GM18526 (cell line): Measurements from ENCODE around the gene ESM1.

Experiments
- POLR2A ChIP-seq: IDR thresholded peaks from 3 replicates; pipeline ENCODE4 v1.6.1; 2011; ENCODE audit not compliant: insufficient read length; ENCODE audit errors: extremely low read depth

ESM1 gene

GRCh38 chr5:54985301-54986268, at the start of gene ESM1:
ESM1 (minus strand) TSS chr5:54985593; CDS start chr5:54985517, 76 bp downstream.
- no peak for TF ChIP-seq POLR2A

- no peak for TF ChIP-seq POLR2A
These were observed 48.2 kb upstream of the ESM1 start for GRCh38 chr5:55033568-55033967.

- no peak for TF ChIP-seq POLR2A
These were observed 46.1 kb upstream of the ESM1 start for GRCh38 chr5:55031492-55031891.

- no peak for TF ChIP-seq POLR2A
These were observed 45.4 kb upstream of the ESM1 start for GRCh38 chr5:55030676-55031369.

- TF ChIP-seq POLR2A = no peak
These were observed 44.8 kb upstream of the ESM1 start for GRCh38 chr5:55030220-55030619.

GRCh38 chr5:55027595-55027994, 42.2 kb upstream of the ESM1 start:
- no peak for TF ChIP-seq POLR2A

- no peak for TF ChIP-seq POLR2A
These were observed 37.1 kb upstream of the ESM1 start for GRCh38 chr5:55022450-55022849.

GRCh38 chr5:55021821-55022220, 36.4 kb upstream of the ESM1 start:
- TF ChIP-seq POLR2A = no peak

- TF ChIP-seq POLR2A = no peak
These were observed 36.0 kb upstream of the ESM1 start for GRCh38 chr5:55021410-55021809.

- TF ChIP-seq POLR2A = no peak
These were observed 19.3 kb upstream of the ESM1 start for GRCh38 chr5:55004729-55005128.

- TF ChIP-seq POLR2A = no peak
These were observed 18.2 kb upstream of the ESM1 start for GRCh38 chr5:55003432-55004065.

- no peak for TF ChIP-seq POLR2A
These were observed 11.7 kb upstream of the ESM1 start for GRCh38 chr5:54997081-54997480.

GRCh38 chr5:54996466-54996865, 11.1 kb upstream of the ESM1 start:
- no peak for TF ChIP-seq POLR2A

- no peak for TF ChIP-seq POLR2A
These were observed 9.8 kb upstream of the ESM1 start for GRCh38 chr5:54995168-54995567.

- TF ChIP-seq POLR2A = no peak
These were observed 9.2 kb upstream of the ESM1 start for GRCh38 chr5:54994628-54995027.

GRCh38 chr5:54993318-54993717, 7.9 kb upstream of the ESM1 start:
- no peak for TF ChIP-seq POLR2A
